Islet precursor cell (in vitro differentiated cells): ENCODE results near the gene MROH7.

Source experiments
- DNase-seq: peaks from one replicate; pipeline ENCODE4 v3.0.0-alpha.2; 2018

The MROH7 gene

GRCh38 chr1:54640863-54641836, at the start of gene MROH7:
Gene MROH7 (plus strand): TSS chr1:54641786. CDS start chr1:54652927, 11,141 bp downstream.
- DNase-seq: no peak

GRCh38 chr1:54593571-54594160, 47.9 kb upstream of the MROH7 start:
- DNase-seq: no peak

GRCh38 chr1:54594463-54594862, 47.1 kb upstream of the MROH7 start:
- no peak for DNase-seq

GRCh38 chr1:54595956-54596498, 45.6 kb upstream of the MROH7 start:
- no peak for DNase-seq

GRCh38 chr1:54596756-54597155, 44.8 kb upstream of the MROH7 start:
- DNase-seq: no peak

GRCh38 chr1:54597455-54598030, 44.0 kb upstream of the MROH7 start:
- DNase-seq: no peak

GRCh38 chr1:54599211-54599823, 42.3 kb upstream of the MROH7 start:
- no peak for DNase-seq

GRCh38 chr1:54600947-54601721, 40.5 kb upstream of the MROH7 start:
- no peak for DNase-seq

GRCh38 chr1:54601730-54602129, 39.9 kb upstream of the MROH7 start:
- no peak for DNase-seq

- no peak for DNase-seq
These were observed 39.0 kb upstream of the MROH7 start for GRCh38 chr1:54602554-54602953.

- no peak for DNase-seq
These were observed 38.3 kb upstream of the MROH7 start for GRCh38 chr1:54603241-54603640.

- DNase-seq: no peak
These were observed 37.5 kb upstream of the MROH7 start for GRCh38 chr1:54604051-54604450.

GRCh38 chr1:54604572-54605370, 36.8 kb upstream of the MROH7 start:
- no peak for DNase-seq

GRCh38 chr1:54606096-54606989, 35.2 kb upstream of the MROH7 start:
- no peak for DNase-seq

GRCh38 chr1:54606990-54607325, 34.6 kb upstream of the MROH7 start:
- DNase-seq: no peak

GRCh38 chr1:54607821-54608565, 33.6 kb upstream of the MROH7 start:
- peak; percentile 46 for DNase-seq

- DNase-seq: no peak
These were observed 32.9 kb upstream of the MROH7 start for GRCh38 chr1:54608566-54609230.

- DNase-seq: peak; percentile 47
These were observed 32.2 kb upstream of the MROH7 start for GRCh38 chr1:54609301-54609921.

- peak; percentile 86 for DNase-seq
These were observed 31.5 kb upstream of the MROH7 start for GRCh38 chr1:54610048-54610447.
